HCT116 (cell line): ENCODE measurements around the gene ELL3. TPM values are rescaled to one million over a fixed set of nuclear protein-coding genes. Genes with fewer than 3 reads are reported as not detected.

ENCODE experiments used
- ATAC-seq: fragments of 200-7000 bp; cut with Tn5 transposase; 2 replicates; pipeline ENCODE4 v1.9.1; 2020; ENCODE audit warnings: mild to moderate bottlenecking, moderate library complexity
- BruUV-seq: library from RNA; stranded (reverse); fragments of 400-500 nt; replicated peaks from 2 replicates; lab custom pipeline; 2021; lab: Mats Ljungman, UMichigan
- CTCF ChIA-PET: fragments of 300-600 bp; sonication (Branson Sonifier 250); formaldehyde crosslinking; loops from one replicate; lab custom pipeline; 2021; ENCODE audit warnings: antibody characterized with exemption; lab: Charles Lee
- POLR2A ChIA-PET: fragments of 300-600, 350-600 bp; sonication (Branson Sonifier 250); formaldehyde crosslinking; loops from one replicate; lab custom pipeline; 2021; ENCODE audit warnings: antibody characterized with exemption; lab: Charles Lee
- RAD21 ChIA-PET, 2 experiments: fragments of 300-600 bp; sonication (Branson Sonifier 250); formaldehyde crosslinking; loops; one replicate each; lab custom pipeline; 2023; ENCODE audit warnings: low total read pairs in 2 of 2; ENCODE audit not compliant: uncharacterized antibody in 2 of 2, unreplicated experiment in 2 of 2, low non-redundant PET in 1 of 2; lab: Charles Lee
- DNase-seq: peaks from one replicate; pipeline ENCODE4 v3.0.0-alpha.2; 2010; ENCODE audit warnings: low read depth, low spot score
- H2AFZ ChIP-seq: fragments of 200-600 bp; shearing (Covaris generic), sonication (generic); 2 replicates; pipeline ENCODE4 v1.6.1; 2017; ENCODE audit warnings: low read depth, mixed run types, mixed read lengths, antibody characterized with exemption, low read length; ENCODE audit not compliant: poor library complexity, severe bottlenecking
- H3K27ac ChIP-seq: 2 replicates; pipeline ENCODE4 v1.5.1; 2012; ENCODE audit warnings: low read depth, low read length
- H3K27me3 ChIP-seq: fragments of 200-600 bp; sonication (generic); 2 replicates; pipeline ENCODE4 v1.6.1; 2016; ENCODE audit warnings: mixed run types, low read length, mixed read lengths; ENCODE audit not compliant: insufficient read depth
- H3K36me3 ChIP-seq, 2 experiments: fragments of 200-500 bp in 1 of 2; fragments of 200-600 bp in 1 of 2; sonication (Bioruptor generic) in 1 of 2; sonication (generic) in 1 of 2; 2 replicates each; pipeline versions ENCODE4 v1.5.1 to v1.6.1; 2014 to 2016; ENCODE audit warnings: low read length in 2 of 2, inconsistent platforms in 1 of 2, mixed read lengths in 1 of 2, mixed run types in 1 of 2; ENCODE audit not compliant: insufficient read depth in 2 of 2, control insufficient read depth in 1 of 2
- H3K4me1 ChIP-seq, 2 experiments: fragments of 200-600 bp in 1 of 2; sonication (generic) in 1 of 2; 2 replicates each; pipeline versions ENCODE4 v1.5.1 to v1.6.1; 2012 to 2017; ENCODE audit warnings: low read length in 2 of 2, inconsistent platforms in 1 of 2, mild to moderate bottlenecking in 1 of 2, mixed read lengths in 1 of 2, mixed run types in 1 of 2, moderate library complexity in 1 of 2; ENCODE audit not compliant: insufficient read depth in 2 of 2, control insufficient read depth in 1 of 2
- H3K4me2 ChIP-seq: fragments of 200-600 bp; sonication (generic); 2 replicates; pipeline ENCODE4 v1.6.1; 2017; ENCODE audit warnings: mixed run types, low read length, mixed read lengths
- H3K4me3 ChIP-seq, 2 experiments: fragments of 200-600 bp in 1 of 2; sonication (generic) in 1 of 2; replicated peaks in 1 of 2; 2 replicates each; pipeline ENCODE4 v1.5.1; 2011 to 2016; ENCODE audit warnings: low read length in 2 of 2, control low read depth in 1 of 2, low read depth in 1 of 2, mild to moderate bottlenecking in 1 of 2, mixed read lengths in 1 of 2, mixed run types in 1 of 2
- H3K79me2 ChIP-seq: fragments of 200-600 bp; sonication (generic); 2 replicates; pipeline ENCODE4 v1.6.1; 2017; ENCODE audit warnings: mild to moderate bottlenecking, mixed run types, low read length, moderate library complexity, mixed read lengths; ENCODE audit not compliant: insufficient read depth
- H3K9ac ChIP-seq: fragments of 200-600 bp; sonication (generic); 2 replicates; pipeline ENCODE4 v1.6.1; 2016; ENCODE audit warnings: low read length, mixed read lengths
- H3K9me2 ChIP-seq: fragments of 200-600 bp; sonication (generic), shearing (Covaris generic); 2 replicates; pipeline ENCODE4 v1.6.1; 2017; ENCODE audit warnings: mixed run types, mild to moderate bottlenecking, moderate library complexity; ENCODE audit not compliant: insufficient read depth
- H3K9me3 ChIP-seq, 2 experiments: fragments of 200-500 bp in 1 of 2; fragments of 200-600 bp in 1 of 2; sonication (Bioruptor generic) in 1 of 2; sonication (generic) in 1 of 2; 2 replicates each; pipeline ENCODE4 v1.6.1; 2014 to 2017; ENCODE audit warnings: low read length in 2 of 2, mixed read lengths in 2 of 2, inconsistent platforms in 1 of 2, low read depth in 1 of 2, mild to moderate bottlenecking in 1 of 2, mixed run types in 1 of 2, moderate library complexity in 1 of 2; ENCODE audit not compliant: control insufficient read depth in 1 of 2, insufficient read depth in 1 of 2
- H4K20me1 ChIP-seq: fragments of 200-600 bp; sonication (generic), shearing (Covaris generic); 2 replicates; pipeline ENCODE4 v1.6.1; 2017; ENCODE audit warnings: mixed run types, mild to moderate bottlenecking, moderate library complexity; ENCODE audit not compliant: insufficient read depth
- CBX3 ChIP-seq: IDR thresholded peaks from 2 replicates; pipeline ENCODE4 v1.6.1; 2012; ENCODE audit warnings: low read depth
- CEBPB ChIP-seq: IDR thresholded peaks from 2 replicates; pipeline ENCODE4 v1.6.1; 2012; ENCODE audit warnings: low read depth
- CTCF ChIP-seq, 3 experiments: fragments of 200-600 bp in 1 of 3; sonication (generic) in 1 of 3; IDR thresholded peaks in 2 of 3; conservative IDR thresholded peaks in 1 of 3; 2 replicates each; pipeline ENCODE4 v1.5.1; 2012 to 2017; ENCODE audit warnings: low read depth in 2 of 3, low read length in 2 of 3, antibody characterized with exemption in 1 of 3, borderline replicate concordance in 1 of 3, control low read depth in 1 of 3, mild to moderate bottlenecking in 1 of 3, mixed read lengths in 1 of 3, mixed run types in 1 of 3, moderate library complexity in 1 of 3; ENCODE audit not compliant: insufficient read depth in 1 of 3
- EGR1 ChIP-seq: IDR thresholded peaks from 2 replicates; pipeline ENCODE4 v1.6.1; 2012; ENCODE audit warnings: low read depth
- ELF1 ChIP-seq: IDR thresholded peaks from 2 replicates; pipeline ENCODE4 v1.6.1; 2012; ENCODE audit warnings: low read depth, borderline replicate concordance
- JUND ChIP-seq: IDR thresholded peaks from 2 replicates; pipeline ENCODE4 v1.6.1; 2012
- POLR2AphosphoS5 ChIP-seq: IDR thresholded peaks from 2 replicates; pipeline ENCODE4 v1.6.1; 2011; ENCODE audit warnings: mild to moderate bottlenecking, low read depth, low read length, moderate library complexity
- RAD21 ChIP-seq: IDR thresholded peaks from 2 replicates; pipeline ENCODE4 v1.6.1; 2012; ENCODE audit warnings: low read depth, mild to moderate bottlenecking
- SIN3A ChIP-seq: IDR thresholded peaks from 2 replicates; pipeline ENCODE4 v1.6.1; 2012; ENCODE audit warnings: low read depth
- SP1 ChIP-seq: IDR thresholded peaks from 2 replicates; pipeline ENCODE4 v1.6.1; 2012; ENCODE audit warnings: low read depth
- TCF7L2 ChIP-seq: IDR thresholded peaks from 2 replicates; pipeline ENCODE4 v1.7.0; 2011; ENCODE audit warnings: borderline replicate concordance, inconsistent platforms; ENCODE audit not compliant: insufficient read depth, insufficient read length; ENCODE audit errors: extremely low read depth
- ZBTB33 ChIP-seq: IDR thresholded peaks from 2 replicates; pipeline ENCODE4 v1.6.1; 2011; ENCODE audit warnings: mild to moderate bottlenecking, low read length, moderate library complexity; ENCODE audit not compliant: insufficient replicate concordance; ENCODE audit errors: extremely low read depth
- intact Hi-C: fragments of 100-400 bp; cut with micrococcal nuclease; formaldehyde crosslinking; loops from 2 replicates; pipeline ENCODE4 v1.10.0; 2022
- total RNA-seq: library from RNA; stranded (reverse); gene quantifications from one replicate; pipeline ENCODE4 v1.2.1, GENCODE V29; 2021; ENCODE audit not compliant: unreplicated experiment
- TF ChIP-seq, protein P1 (sequence below): IDR thresholded peaks from 2 replicates; pipeline ENCODE4 v1.6.1; 2012

Gene ELL3
- total RNA-seq, 1 experiment from 2014 or later: 16.2 TPM

DNA sequence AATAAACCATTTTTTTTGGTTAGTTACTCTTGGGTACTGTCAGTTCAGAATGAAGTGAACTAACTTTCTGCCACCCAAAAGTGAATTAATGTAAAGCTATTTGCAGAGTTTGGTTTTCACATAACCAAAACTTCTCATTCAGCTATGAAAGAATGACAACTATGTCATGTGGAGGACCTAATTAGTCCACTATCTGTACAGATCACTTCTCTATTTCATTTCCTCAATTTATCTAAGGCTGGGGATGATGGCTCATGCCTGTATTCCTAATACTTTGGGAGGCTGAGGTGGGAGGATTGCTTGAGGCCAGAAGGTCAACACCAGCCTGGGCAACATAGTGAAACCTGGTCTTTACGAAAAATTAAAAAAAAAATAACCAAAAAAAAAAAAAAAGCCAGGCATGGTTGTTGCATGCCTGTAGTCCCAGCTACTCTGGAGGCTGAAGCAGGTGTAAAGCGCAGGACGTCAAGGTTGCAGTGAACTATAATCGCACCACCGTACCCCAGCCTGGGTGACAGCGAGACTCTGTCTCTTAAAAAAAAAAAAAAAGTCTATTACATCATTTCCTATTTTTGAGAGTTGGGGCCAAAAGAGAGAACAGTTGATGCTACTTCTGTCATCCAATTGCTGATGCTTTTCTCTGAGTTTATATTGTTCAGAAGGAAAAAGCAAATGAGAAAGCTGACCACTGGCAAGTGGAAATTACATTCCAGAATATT, 32.4 kb upstream of the ELL3 start:
- H3K36me3 ChIP-seq: peaks cover 71 to 73% of the 10 kb centered on the region in 2 experiments
- no TSS peak for BruUV-seq
- intact Hi-C loops: no loop called here

More for the DNA sequence above, 32.4 kb upstream of the ELL3 start:
- Histone ChIP-seq H2AFZ (no peak overlapping the region), H3K4me2 (no peak overlapping the region), H3K9me3 (no peaks in the 10 kb centered on the region), H3K4me1 (no peaks in the 10 kb centered on the region), H3K27ac (no peak overlapping the region), H3K9me2 (no peaks in the 10 kb centered on the region), H3K9ac (no peak overlapping the region), H3K4me3 (no peak overlapping the region), H3K27me3 (no peaks in the 10 kb centered on the region), H4K20me1 (no peaks in the 10 kb centered on the region), H3K79me2 (no peaks in the 10 kb centered on the region)
- DNase-seq: no peak
- ATAC-seq: no peak
- ChIA-PET CTCF (no interaction called here), RAD21 (no interaction called here), POLR2A (no interaction called here)
- TF ChIP-seq, protein P1, sequence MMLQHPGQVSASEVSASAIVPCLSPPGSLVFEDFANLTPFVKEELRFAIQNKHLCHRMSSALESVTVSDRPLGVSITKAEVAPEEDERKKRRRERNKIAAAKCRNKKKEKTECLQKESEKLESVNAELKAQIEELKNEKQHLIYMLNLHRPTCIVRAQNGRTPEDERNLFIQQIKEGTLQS: no peak
- TF ChIP-seq CBX3 (no peak), SP1 (no peak), SIN3A (no peak), ELF1 (no peak), JUND (no peak), EGR1 (no peak), POLR2AphosphoS5 (no peak), TCF7L2 (no peak), ZBTB33 (no peak), CTCF (IDR thresholded peaks at IDR 0.05 in 2 of 3, conservative IDR thresholded peaks at IDR 0.05 in 1 of 3; ENCODE audit: borderline replicate concordance in 1 of 3, insufficient read depth in 1 of 3, low read depth in 2 of 3, low read length in 2 of 3) (no peak), RAD21 (no peak), CEBPB (no peak)
